HepG2 (cell line): Measurements from ENCODE around the gene ZNF865. TPM values are rescaled to one million over a fixed set of nuclear protein-coding genes. Genes with fewer than 3 reads are reported as not detected.

ENCODE experiments used
- FOXA3 ChIP-seq: IDR thresholded peaks from 2 replicates; pipeline ENCODE4 v1.6.1; 2016; ENCODE audit warnings: missing genetic modification reagents, missing compliant biosample characterization
- FOXK1 ChIP-seq: sonication (generic); formaldehyde crosslinking; IDR thresholded peaks from 2 replicates; pipeline ENCODE4 v1.4.0; 2020; ENCODE audit warnings: low read depth, missing genetic modification reagents, borderline replicate concordance
- FOXM1 ChIP-seq: sonication (generic); formaldehyde crosslinking; IDR thresholded peaks from 2 replicates; pipeline ENCODE4 v1.5.0; 2020; ENCODE audit warnings: missing genetic modification reagents
- GMEB2 ChIP-seq: IDR thresholded peaks from 2 replicates; pipeline ENCODE4 v1.6.1; 2016; ENCODE audit warnings: missing biosample characterization, missing genetic modification reagents, low read depth
- KLF6 ChIP-seq: IDR thresholded peaks from 2 replicates; pipeline ENCODE4 v1.8.0; 2016; ENCODE audit warnings: missing biosample characterization, missing genetic modification reagents
- KLF9 ChIP-seq: IDR thresholded peaks from 2 replicates; pipeline ENCODE4 v1.6.1; 2016; ENCODE audit warnings: low read depth
- NFE2L2 ChIP-seq: fragments of 150-350 bp; IDR thresholded peaks from 2 replicates; pipeline ENCODE4 v1.6.1; 2014; ENCODE audit warnings: low read length
- SIX4 ChIP-seq: sonication (generic); formaldehyde crosslinking; IDR thresholded peaks from 2 replicates; pipeline ENCODE4 v1.4.0; 2020; ENCODE audit warnings: missing genetic modification reagents
- SRSF4 ChIP-seq: fragments of 200-400 bp; formaldehyde crosslinking; IDR thresholded peaks from one replicate; pipeline ENCODE4 v1.6.1; 2018; ENCODE audit warnings: mild to moderate bottlenecking, low read depth, low read length, moderate library complexity; ENCODE audit not compliant: poor library complexity, severe bottlenecking
- TCF7 ChIP-seq: sonication (generic); IDR thresholded peaks from 2 replicates; pipeline ENCODE4 v1.6.1; 2016; ENCODE audit warnings: antibody characterized with exemption, low read depth
- XRCC5 ChIP-seq: fragments of 200-400 bp; formaldehyde crosslinking; optimal IDR thresholded peaks from 2 replicates; pipeline ENCODE3; 2017; ENCODE audit warnings: mild to moderate bottlenecking, low read length
- ZGPAT ChIP-seq: IDR thresholded peaks from 2 replicates; pipeline ENCODE4 v1.6.1; 2016; ENCODE audit warnings: mild to moderate bottlenecking
- ZNF224 ChIP-seq: sonication (generic); formaldehyde crosslinking; IDR thresholded peaks from 2 replicates; pipeline ENCODE4 v1.5.0; 2020; ENCODE audit warnings: mild to moderate bottlenecking, missing genetic modification reagents
- ZNF260 ChIP-seq: sonication (generic); formaldehyde crosslinking; IDR thresholded peaks from 2 replicates; pipeline ENCODE4 v1.4.0; 2020; ENCODE audit warnings: missing genetic modification reagents, low read depth, mild to moderate bottlenecking, borderline replicate concordance
- polyA plus RNA-seq, 8 experiments: library from polyadenylated mRNA; depleted of rRNA in 3 of 8; stranded (reverse) in 7 of 8; unstranded in 1 of 8; fragments of >200 nt; fragmentation: Illumina TruSeq in 4 of 8; extraction: Trizol in 4 of 8; gene quantifications; 2 replicates each; pipeline versions ENCODE4 v1.2.1 to v1.2.3, GENCODE V29; 2011 to 2016; ENCODE audit warnings: low read depth in 4 of 8, missing spikeins in 1 of 8, mixed read lengths in 1 of 8; ENCODE audit not compliant: insufficient read depth in 1 of 8
- total RNA-seq, 5 experiments: library from RNA; depleted of rRNA; stranded (reverse); fragments of >200 nt; fragmentation: Illumina TruSeq; extraction: Trizol; gene quantifications; 2 replicates each; pipeline ENCODE4 v1.2.3, GENCODE V29; 2016; ENCODE audit warnings: low read depth in 1 of 5
- TF ChIP-seq, protein P1 (sequence below): sonication (generic); formaldehyde crosslinking; conservative IDR thresholded peaks from 2 replicates; pipeline ENCODE4 v1.4.0; 2020; ENCODE audit warnings: mild to moderate bottlenecking, missing genetic modification reagents, moderate library complexity
- TF ChIP-seq, protein P2 (sequence below): sonication (generic); formaldehyde crosslinking; IDR thresholded peaks from 2 replicates; pipeline ENCODE4 v1.5.1; 2020; ENCODE audit warnings: missing genetic modification reagents, mild to moderate bottlenecking, borderline replicate concordance
- TF ChIP-seq, protein P3 (sequence below): sonication (generic); formaldehyde crosslinking; IDR thresholded peaks from 2 replicates; pipeline ENCODE4 v1.4.0; 2020; ENCODE audit warnings: mild to moderate bottlenecking, missing genetic modification reagents, borderline replicate concordance

The ZNF865 gene
- total and polyA plus RNA-seq, 2 of the 13 experiments (the other 11 are each of a cell fraction or from before 2014, with no cell fraction given): 0.93 to 1.0 TPM

DNA sequence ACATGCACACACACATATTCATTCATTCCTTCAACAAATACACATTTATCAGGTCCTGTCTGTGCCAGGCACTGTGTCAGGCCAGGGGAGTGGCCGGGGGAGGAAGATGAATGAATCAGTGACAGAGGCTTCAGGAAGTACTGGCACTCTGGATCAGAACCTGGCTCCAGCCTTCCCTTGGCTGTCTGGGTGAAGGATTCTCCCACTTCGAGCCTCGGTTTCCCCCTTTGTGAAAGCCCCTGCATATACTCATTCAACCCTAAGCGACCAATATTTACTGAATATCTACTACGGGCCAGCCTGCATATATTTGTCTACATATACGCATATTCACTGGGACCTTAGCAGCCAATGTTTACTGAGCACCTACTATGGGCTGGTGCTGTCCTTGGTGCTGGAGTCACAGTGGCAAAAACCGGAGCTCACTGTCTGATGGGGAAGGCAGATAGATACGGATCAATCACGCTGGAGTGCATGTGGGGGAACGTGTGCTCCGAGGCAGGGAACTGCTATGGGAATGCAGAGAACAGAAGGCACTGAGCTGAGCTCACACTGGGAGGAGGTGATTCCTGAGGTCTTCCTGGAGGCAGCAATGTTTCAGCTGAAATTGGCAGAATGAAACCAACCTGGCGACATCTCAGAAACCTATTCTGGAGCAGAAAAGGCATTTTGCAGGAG is 24.2 kb upstream of the ZNF865 start (continued):
- TF ChIP-seq FOXA3 (CRISPR knock-in tag) (peak; percentile 47; the same call in 1 of the 2 replicates), KLF9 (no peak), KLF6 (CRISPR knock-in tag) (0 out of 2 replicates have a peak, but pooled peaks have one; percentile 35), ZGPAT (CRISPR knock-in tag) (peak; percentile 66; the same call in 1 of the 2 replicates), SIX4 (CRISPR knock-in tag) (no peak), FOXK1 (CRISPR knock-in tag) (peak; percentile 47; the same call in 1 of the 2 replicates), GMEB2 (no peak), TCF7 (no peak), FOXM1 (no peak), ZNF260 (no peak), XRCC5 (peak; percentile 10), NFE2L2 (no peak), SRSF4 (no peak), ZNF224 (CRISPR knock-in tag) (no peak)
- TF ChIP-seq, protein P1, sequence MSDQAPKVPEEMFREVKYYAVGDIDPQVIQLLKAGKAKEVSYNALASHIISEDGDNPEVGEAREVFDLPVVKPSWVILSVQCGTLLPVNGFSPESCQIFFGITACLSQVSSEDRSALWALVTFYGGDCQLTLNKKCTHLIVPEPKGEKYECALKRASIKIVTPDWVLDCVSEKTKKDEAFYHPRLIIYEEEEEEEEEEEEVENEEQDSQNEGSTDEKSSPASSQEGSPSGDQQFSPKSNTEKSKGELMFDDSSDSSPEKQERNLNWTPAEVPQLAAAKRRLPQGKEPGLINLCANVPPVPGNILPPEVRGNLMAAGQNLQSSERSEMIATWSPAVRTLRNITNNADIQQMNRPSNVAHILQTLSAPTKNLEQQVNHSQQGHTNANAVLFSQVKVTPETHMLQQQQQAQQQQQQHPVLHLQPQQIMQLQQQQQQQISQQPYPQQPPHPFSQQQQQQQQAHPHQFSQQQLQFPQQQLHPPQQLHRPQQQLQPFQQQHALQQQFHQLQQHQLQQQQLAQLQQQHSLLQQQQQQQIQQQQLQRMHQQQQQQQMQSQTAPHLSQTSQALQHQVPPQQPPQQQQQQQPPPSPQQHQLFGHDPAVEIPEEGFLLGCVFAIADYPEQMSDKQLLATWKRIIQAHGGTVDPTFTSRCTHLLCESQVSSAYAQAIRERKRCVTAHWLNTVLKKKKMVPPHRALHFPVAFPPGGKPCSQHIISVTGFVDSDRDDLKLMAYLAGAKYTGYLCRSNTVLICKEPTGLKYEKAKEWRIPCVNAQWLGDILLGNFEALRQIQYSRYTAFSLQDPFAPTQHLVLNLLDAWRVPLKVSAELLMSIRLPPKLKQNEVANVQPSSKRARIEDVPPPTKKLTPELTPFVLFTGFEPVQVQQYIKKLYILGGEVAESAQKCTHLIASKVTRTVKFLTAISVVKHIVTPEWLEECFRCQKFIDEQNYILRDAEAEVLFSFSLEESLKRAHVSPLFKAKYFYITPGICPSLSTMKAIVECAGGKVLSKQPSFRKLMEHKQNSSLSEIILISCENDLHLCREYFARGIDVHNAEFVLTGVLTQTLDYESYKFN (CRISPR knock-in tag): 0 out of 2 replicates have a peak, but pooled peaks have one; percentile 8
- TF ChIP-seq, protein P2, sequence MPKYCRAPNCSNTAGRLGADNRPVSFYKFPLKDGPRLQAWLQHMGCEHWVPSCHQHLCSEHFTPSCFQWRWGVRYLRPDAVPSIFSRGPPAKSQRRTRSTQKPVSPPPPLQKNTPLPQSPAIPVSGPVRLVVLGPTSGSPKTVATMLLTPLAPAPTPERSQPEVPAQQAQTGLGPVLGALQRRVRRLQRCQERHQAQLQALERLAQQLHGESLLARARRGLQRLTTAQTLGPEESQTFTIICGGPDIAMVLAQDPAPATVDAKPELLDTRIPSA (CRISPR knock-in tag): no peak
- TF ChIP-seq, protein P3, sequence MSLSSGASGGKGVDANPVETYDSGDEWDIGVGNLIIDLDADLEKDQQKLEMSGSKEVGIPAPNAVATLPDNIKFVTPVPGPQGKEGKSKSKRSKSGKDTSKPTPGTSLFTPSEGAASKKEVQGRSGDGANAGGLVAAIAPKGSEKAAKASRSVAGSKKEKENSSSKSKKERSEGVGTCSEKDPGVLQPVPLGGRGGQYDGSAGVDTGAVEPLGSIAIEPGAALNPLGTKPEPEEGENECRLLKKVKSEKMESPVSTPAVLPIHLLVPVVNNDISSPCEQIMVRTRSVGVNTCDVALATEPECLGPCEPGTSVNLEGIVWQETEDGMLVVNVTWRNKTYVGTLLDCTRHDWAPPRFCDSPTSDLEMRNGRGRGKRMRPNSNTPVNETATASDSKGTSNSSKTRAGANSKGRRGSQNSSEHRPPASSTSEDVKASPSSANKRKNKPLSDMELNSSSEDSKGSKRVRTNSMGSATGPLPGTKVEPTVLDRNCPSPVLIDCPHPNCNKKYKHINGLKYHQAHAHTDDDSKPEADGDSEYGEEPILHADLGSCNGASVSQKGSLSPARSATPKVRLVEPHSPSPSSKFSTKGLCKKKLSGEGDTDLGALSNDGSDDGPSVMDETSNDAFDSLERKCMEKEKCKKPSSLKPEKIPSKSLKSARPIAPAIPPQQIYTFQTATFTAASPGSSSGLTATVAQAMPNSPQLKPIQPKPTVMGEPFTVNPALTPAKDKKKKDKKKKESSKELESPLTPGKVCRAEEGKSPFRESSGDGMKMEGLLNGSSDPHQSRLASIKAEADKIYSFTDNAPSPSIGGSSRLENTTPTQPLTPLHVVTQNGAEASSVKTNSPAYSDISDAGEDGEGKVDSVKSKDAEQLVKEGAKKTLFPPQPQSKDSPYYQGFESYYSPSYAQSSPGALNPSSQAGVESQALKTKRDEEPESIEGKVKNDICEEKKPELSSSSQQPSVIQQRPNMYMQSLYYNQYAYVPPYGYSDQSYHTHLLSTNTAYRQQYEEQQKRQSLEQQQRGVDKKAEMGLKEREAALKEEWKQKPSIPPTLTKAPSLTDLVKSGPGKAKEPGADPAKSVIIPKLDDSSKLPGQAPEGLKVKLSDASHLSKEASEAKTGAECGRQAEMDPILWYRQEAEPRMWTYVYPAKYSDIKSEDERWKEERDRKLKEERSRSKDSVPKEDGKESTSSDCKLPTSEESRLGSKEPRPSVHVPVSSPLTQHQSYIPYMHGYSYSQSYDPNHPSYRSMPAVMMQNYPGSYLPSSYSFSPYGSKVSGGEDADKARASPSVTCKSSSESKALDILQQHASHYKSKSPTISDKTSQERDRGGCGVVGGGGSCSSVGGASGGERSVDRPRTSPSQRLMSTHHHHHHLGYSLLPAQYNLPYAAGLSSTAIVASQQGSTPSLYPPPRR (CRISPR knock-in tag): 0 out of 2 replicates have a peak, but pooled peaks have one; percentile 6
